BLaER1 (cell line): ENCODE results near the gene TAF1C.
"Not testable (repeated sequence)": the region's sequence is repeated elsewhere in the genome, so short reads cannot be mapped to it uniquely, and the experiment has no call there.

Experiments used
- H3K27ac ChIP-seq: shearing (Covaris generic); formaldehyde crosslinking; 2 replicates; pipeline ENCODE4 v1.8.1; 2022
- H3K27me3 ChIP-seq: shearing (Covaris generic); formaldehyde crosslinking; 2 replicates; pipeline ENCODE4 v1.8.1; 2022
- H3K36me3 ChIP-seq: shearing (Covaris generic); formaldehyde crosslinking; 2 replicates; pipeline ENCODE4 v1.8.1; 2022
- H3K4me1 ChIP-seq: shearing (Covaris generic); formaldehyde crosslinking; 2 replicates; pipeline ENCODE4 v1.8.1; 2022
- H3K4me2 ChIP-seq: shearing (Covaris generic); formaldehyde crosslinking; 2 replicates; pipeline ENCODE4 v1.8.1; 2022
- H3K4me3 ChIP-seq: shearing (Covaris generic); formaldehyde crosslinking; 2 replicates; pipeline ENCODE4 v1.8.1; 2022
- H3K9ac ChIP-seq: shearing (Covaris generic); formaldehyde crosslinking; 2 replicates; pipeline ENCODE4 v1.8.1; 2022
- H3K9me3 ChIP-seq: shearing (Covaris generic); formaldehyde crosslinking; 2 replicates; pipeline ENCODE4 v1.8.1; 2022
- H4K20me1 ChIP-seq: shearing (Covaris generic); formaldehyde crosslinking; 2 replicates; pipeline ENCODE4 v1.8.1; 2022
- Cebpa-rat ChIP-seq: shearing (Covaris generic); IDR thresholded peaks from 2 replicates; pipeline ENCODE4 v1.8.1; 2022

Gene TAF1C

DNA sequence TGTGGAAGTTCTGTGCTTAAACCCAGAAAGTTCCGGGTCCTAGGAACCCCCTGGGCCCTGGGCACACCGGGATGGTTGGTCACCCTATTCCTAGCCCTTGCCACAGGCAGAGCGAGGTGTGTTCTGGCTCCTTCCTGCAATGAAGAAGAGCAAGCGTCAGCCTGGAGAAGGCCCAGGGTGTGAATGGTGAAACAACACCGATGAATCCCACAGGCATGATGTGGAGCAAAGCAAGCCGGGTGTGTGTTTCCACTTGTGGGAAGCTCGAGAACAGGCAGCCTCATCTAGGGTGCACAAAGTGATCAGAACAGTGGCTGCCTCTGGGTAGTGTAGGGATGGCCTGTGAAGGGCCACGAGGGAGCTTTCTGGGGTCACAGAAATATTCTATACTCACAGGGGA lies 39.2 kb upstream of the TAF1C start:
- Histone ChIP-seq H3K4me1 (peaks cover 16% of the 10 kb centered on the region), H3K36me3 (no peaks in the 10 kb centered on the region), H3K4me2 (no peak overlapping the region), H3K27me3 (no peaks in the 10 kb centered on the region), H3K9ac (no peak overlapping the region), H4K20me1 (no peaks in the 10 kb centered on the region), H3K9me3 (no peaks in the 10 kb centered on the region), H3K4me3 (no peak overlapping the region), H3K27ac (no peak overlapping the region)
- no peak for TF ChIP-seq Cebpa-rat

GRCh38 chr16:84225571-84225970 lies 38.7 kb upstream of the TAF1C start:
- no peaks in the 10 kb centered on the region for H3K27me3 ChIP-seq
- no peak for TF ChIP-seq Cebpa-rat
- H3K4me3 ChIP-seq: no peak overlapping the region
- no peaks in the 10 kb centered on the region for H4K20me1 ChIP-seq
- H3K4me1 ChIP-seq: peaks cover 16% of the 10 kb centered on the region
- no peak overlapping the region for H3K4me2 ChIP-seq
- H3K9me3 ChIP-seq: no peaks in the 10 kb centered on the region
- no peaks in the 10 kb centered on the region for H3K36me3 ChIP-seq
- no peak overlapping the region for H3K27ac ChIP-seq
- H3K9ac ChIP-seq: no peak overlapping the region

GRCh38 chr16:84225126-84225525 lies 38.3 kb upstream of the TAF1C start:
- no peak for TF ChIP-seq Cebpa-rat
- Histone ChIP-seq H3K9me3 (no peaks in the 10 kb centered on the region), H3K36me3 (no peaks in the 10 kb centered on the region), H3K4me3 (no peak overlapping the region), H3K4me2 (no peak overlapping the region), H3K9ac (no peak overlapping the region), H4K20me1 (no peaks in the 10 kb centered on the region), H3K4me1 (peaks cover 16% of the 10 kb centered on the region), H3K27ac (no peak overlapping the region), H3K27me3 (no peaks in the 10 kb centered on the region)

DNA sequence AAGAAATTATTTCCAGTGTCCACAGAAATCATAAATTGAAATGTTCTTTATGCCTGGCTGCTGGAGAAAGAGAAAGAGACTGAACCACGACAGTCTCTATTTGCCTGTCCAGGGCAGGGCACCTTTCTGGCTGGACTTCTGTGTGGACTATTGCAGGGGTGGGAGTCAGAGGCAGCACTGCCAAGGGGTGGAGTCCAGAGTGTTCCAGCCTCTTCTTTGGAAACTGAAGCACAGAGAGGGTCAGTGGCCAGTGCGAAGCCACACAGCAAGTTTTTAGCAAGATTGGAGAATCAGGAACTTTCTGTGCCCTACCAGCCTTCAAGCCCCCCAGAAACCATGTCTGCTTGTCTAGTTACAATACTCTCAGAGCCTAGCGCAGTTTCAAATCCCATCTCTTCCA lies 37.7 kb upstream of the TAF1C start:
- no peak overlapping the region for H3K27ac ChIP-seq
- no peaks in the 10 kb centered on the region for H3K27me3 ChIP-seq
- H3K4me1 ChIP-seq: peaks cover 16% of the 10 kb centered on the region
- H3K36me3 ChIP-seq: no peaks in the 10 kb centered on the region
- no peak overlapping the region for H3K4me2 ChIP-seq
- no peak overlapping the region for H3K9ac ChIP-seq
- TF ChIP-seq Cebpa-rat: no peak
- H3K4me3 ChIP-seq: no peak overlapping the region
- no peaks in the 10 kb centered on the region for H3K9me3 ChIP-seq
- H4K20me1 ChIP-seq: no peaks in the 10 kb centered on the region

- Histone ChIP-seq H3K4me3 (no peak overlapping the region), H3K27me3 (no peaks in the 10 kb centered on the region), H3K9ac (no peak overlapping the region), H3K36me3 (no peaks in the 10 kb centered on the region), H3K4me2 (no peak overlapping the region), H3K4me1 (peaks cover 11% of the 10 kb centered on the region), H4K20me1 (no peaks in the 10 kb centered on the region), H3K9me3 (no peaks in the 10 kb centered on the region), H3K27ac (no peak overlapping the region)
- TF ChIP-seq Cebpa-rat: no peak
These were observed 36.6 kb upstream of the TAF1C start for GRCh38 chr16:84223456-84223855.

DNA sequence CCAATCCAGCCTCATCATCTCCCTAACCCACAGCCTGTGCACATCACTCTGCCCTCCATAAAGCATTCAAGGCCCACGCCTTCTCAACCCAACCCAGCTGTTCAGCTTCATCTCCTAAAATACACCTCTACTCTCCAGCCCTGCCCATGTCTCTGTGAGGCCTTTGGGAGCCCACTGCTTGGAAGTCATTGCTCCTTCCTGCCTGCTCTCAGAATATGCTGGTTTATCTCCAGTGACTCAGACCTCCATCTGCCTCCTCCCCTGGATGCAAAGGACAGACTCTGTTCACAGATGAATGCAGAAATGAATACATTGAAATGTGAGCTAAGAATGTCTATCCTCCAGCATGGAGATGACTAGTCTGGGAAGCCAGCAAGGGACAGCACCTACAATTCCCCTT lies 34.0 kb upstream of the TAF1C start:
- Histone ChIP-seq H3K27ac (no peak overlapping the region), H3K9me3 (no peaks in the 10 kb centered on the region), H3K4me2 (no peak overlapping the region), H3K4me3 (no peak overlapping the region), H3K4me1 (no peaks in the 10 kb centered on the region), H4K20me1 (no peaks in the 10 kb centered on the region), H3K27me3 (no peaks in the 10 kb centered on the region), H3K9ac (no peak overlapping the region), H3K36me3 (no peaks in the 10 kb centered on the region)
- TF ChIP-seq Cebpa-rat: no peak

GRCh38 chr16:84218956-84219355 lies 32.1 kb upstream of the TAF1C start:
- Histone ChIP-seq H3K27me3 (no peaks in the 10 kb centered on the region), H3K36me3 (no peaks in the 10 kb centered on the region), H3K4me2 (no peak overlapping the region), H3K9me3 (no peaks in the 10 kb centered on the region), H3K9ac (no peak overlapping the region), H4K20me1 (no peaks in the 10 kb centered on the region), H3K4me3 (no peak overlapping the region), H3K4me1 (peaks cover 12% of the 10 kb centered on the region), H3K27ac (no peak overlapping the region)
- TF ChIP-seq Cebpa-rat: no peak

DNA sequence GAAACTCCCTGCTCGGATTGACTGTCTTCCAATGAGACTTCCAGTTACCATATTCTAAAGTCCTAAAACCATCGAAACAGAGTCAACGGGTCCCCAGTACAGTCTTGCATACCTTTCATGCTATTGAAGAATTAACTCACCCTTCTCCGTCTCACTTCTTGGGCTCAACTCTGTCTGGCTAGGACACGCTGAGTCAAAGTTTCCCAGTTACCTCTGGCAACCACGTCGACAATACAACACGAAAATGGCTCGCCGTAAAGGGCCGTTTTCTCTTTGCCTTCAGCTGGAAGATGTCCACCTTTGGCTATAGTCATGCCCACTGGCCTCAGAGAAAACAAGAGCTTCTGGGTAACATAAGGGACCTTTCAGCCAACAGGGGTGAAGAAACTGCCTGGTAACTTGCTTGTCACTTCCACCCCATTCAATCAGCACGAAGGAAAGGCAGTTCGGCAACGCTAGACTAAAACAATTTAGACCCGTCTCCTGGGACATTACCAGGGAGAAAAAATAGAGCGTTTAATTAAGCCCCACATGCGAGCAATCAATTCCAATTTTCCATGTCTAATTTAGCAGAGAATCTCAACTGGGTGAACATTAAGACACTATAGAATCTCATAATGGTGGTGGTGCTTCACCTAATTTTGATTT lies 31.4 kb upstream of the TAF1C start:
- Histone ChIP-seq H4K20me1 (no peaks in the 10 kb centered on the region), H3K4me2 (no peak overlapping the region), H3K27me3 (no peaks in the 10 kb centered on the region), H3K4me1 (peaks cover 12% of the 10 kb centered on the region), H3K4me3 (no peak overlapping the region), H3K9me3 (no peaks in the 10 kb centered on the region), H3K27ac (no peak overlapping the region), H3K36me3 (no peaks in the 10 kb centered on the region), H3K9ac (no peak overlapping the region)
- TF ChIP-seq Cebpa-rat: no peak

DNA sequence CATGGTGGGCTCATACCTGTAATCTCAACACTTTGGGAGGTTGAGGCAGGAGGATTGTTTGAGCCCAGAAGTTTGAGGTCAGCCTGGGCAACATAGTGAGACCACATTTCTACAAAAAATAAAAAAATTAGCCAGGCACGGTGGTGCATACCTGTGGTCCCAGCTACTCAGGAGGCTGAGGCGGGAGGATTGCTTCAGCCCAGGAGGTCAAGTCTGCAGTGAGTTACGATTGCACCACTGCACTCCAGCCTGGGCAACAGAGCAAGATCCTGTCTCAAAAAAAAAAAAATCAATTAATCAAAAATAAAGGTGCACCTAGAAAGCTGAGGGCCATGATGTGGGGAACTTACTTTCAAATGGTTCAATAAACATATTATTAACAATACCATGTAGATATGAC lies 29.3 kb upstream of the TAF1C start:
- not testable (repeated sequence) for H3K4me2 ChIP-seq, H3K27ac ChIP-seq, H3K9me3 ChIP-seq, H3K36me3 ChIP-seq, H4K20me1 ChIP-seq, H3K27me3 ChIP-seq, H3K9ac ChIP-seq, H3K4me3 ChIP-seq
- H3K4me1 ChIP-seq: peaks cover 12% of the 10 kb centered on the region

DNA sequence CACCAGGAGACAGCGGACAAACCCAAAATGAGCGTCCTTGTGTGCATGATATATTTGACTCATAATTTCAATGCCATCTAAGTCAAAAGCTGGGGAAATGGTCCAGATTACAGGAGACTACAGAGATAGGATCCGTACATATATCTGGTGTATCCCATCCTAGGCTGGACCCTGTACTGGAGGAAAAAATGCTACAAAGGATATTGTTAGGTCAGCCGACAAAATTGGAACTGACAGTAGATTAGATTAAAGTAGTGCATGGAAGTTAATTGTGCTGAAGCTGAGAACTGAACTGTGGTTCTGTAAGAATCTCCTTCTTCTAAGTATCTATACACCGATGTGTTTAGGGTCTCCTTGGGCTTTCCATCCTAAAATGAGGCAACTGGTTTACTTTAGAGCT lies 28.7 kb upstream of the TAF1C start:
- no peaks in the 10 kb centered on the region for H3K36me3 ChIP-seq
- no peak for TF ChIP-seq Cebpa-rat
- H3K4me3 ChIP-seq: no peak overlapping the region
- H4K20me1 ChIP-seq: no peaks in the 10 kb centered on the region
- peaks cover 4% of the 10 kb centered on the region; the same call in 1 of the 2 replicates for H3K9me3 ChIP-seq
- no peak overlapping the region for H3K4me2 ChIP-seq
- no peak overlapping the region for H3K9ac ChIP-seq
- no peaks in the 10 kb centered on the region for H3K27me3 ChIP-seq
- H3K27ac ChIP-seq: no peak overlapping the region
- H3K4me1 ChIP-seq: peaks cover 12% of the 10 kb centered on the region

- H3K4me3 ChIP-seq: no peak overlapping the region
- H3K9ac ChIP-seq: no peak overlapping the region
- no peak for TF ChIP-seq Cebpa-rat
- no peak overlapping the region for H3K27ac ChIP-seq
- H3K9me3 ChIP-seq: peaks cover 14% of the 10 kb centered on the region
- H3K4me1 ChIP-seq: peaks cover 12% of the 10 kb centered on the region
- no peaks in the 10 kb centered on the region for H3K36me3 ChIP-seq
- H3K27me3 ChIP-seq: no peaks in the 10 kb centered on the region
- H3K4me2 ChIP-seq: peak overlapping the region; percentile 62
- no peaks in the 10 kb centered on the region for H4K20me1 ChIP-seq
These were observed 27.7 kb upstream of the TAF1C start for GRCh38 chr16:84214451-84215066.
